Fibroblast of pulmonary artery (primary cell): Measurements from ENCODE around the gene KRT72.

Source experiments
- DNase-seq: peaks from one replicate; pipeline ENCODE4 v3.0.0-alpha.2; 2010; ENCODE audit warnings: low read depth
- H3K4me3 ChIP-seq: replicated peaks from 2 replicates; pipeline ENCODE4 v1.5.1; 2011; ENCODE audit warnings: low read depth, mild to moderate bottlenecking, control low read depth, low read length, moderate library complexity
- CTCF ChIP-seq: IDR thresholded peaks from 2 replicates; pipeline ENCODE4 v1.5.1; 2011; ENCODE audit warnings: mild to moderate bottlenecking, control low read depth, low read length, inconsistent platforms; ENCODE audit errors: missing control alignments

KRT72 gene

GRCh38 chr12:52559979-52560378 lies 41.3 kb downstream of the KRT72 start:
- H3K4me3 ChIP-seq: no peak overlapping the region
- no peak for DNase-seq
- TF ChIP-seq CTCF: no peak

GRCh38 chr12:52558781-52559445 lies 42.4 kb downstream of the KRT72 start:
- TF ChIP-seq CTCF: no peak
- DNase-seq: no peak
- H3K4me3 ChIP-seq: no peak overlapping the region

GRCh38 chr12:52557476-52557875 lies 43.8 kb downstream of the KRT72 start:
- no peak for TF ChIP-seq CTCF
- no peak for DNase-seq
- H3K4me3 ChIP-seq: no peak overlapping the region

GRCh38 chr12:52555577-52555976 lies 45.7 kb downstream of the KRT72 start:
- no peak for TF ChIP-seq CTCF
- no peak for DNase-seq

GRCh38 chr12:52552681-52553195 lies 48.5 kb downstream of the KRT72 start, which contains the start of gene KRT71:
TSS of gene KRT71 (minus strand) at chr12:52553145. CDS start at chr12:52553077, 68 bp downstream.
- H3K4me3 ChIP-seq: no peak within 1 kb of the TSS
- no peak for DNase-seq
- no peak for TF ChIP-seq CTCF

More at GRCh38 chr12:52555577-52555976, 45.7 kb downstream of the KRT72 start:
- no peak overlapping the region for H3K4me3 ChIP-seq

GRCh38 chr12:52552055-52552454 lies 49.2 kb downstream of the KRT72 start:
- DNase-seq: no peak
- TF ChIP-seq CTCF: no peak
- no peak overlapping the region for H3K4me3 ChIP-seq
